ENCODE measurements around the gene BAG2.
A peak's percentile ranks its signal among the peaks of the same experiment; 100 is the strongest.

DNA sequence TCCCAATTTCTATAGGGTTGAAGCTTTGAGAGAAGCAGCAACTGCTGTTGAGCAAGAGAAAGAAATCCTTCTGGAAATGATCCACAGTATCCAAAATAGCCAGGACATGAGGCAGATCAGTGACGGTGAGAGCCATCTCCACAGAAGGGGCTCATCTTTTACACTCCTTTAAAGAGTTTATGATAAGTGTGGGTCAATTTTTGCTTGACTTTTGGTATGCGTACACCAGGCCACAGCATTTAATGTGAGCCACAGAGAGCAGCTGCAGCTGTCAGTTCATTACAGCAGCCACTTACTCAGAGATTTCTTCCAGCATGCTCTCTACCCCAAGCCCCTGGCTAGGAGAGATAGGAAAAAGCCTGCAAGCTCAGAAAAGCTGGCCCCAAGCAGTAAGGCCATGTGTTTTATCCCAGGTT is 9.9 kb downstream of the BAG2 start:
- TF ChIP-seq FOS (IDR thresholded peaks at IDR 0.05; ENCODE audit: low read depth, low read length) = no peak
- TF ChIP-seq, protein P1, sequence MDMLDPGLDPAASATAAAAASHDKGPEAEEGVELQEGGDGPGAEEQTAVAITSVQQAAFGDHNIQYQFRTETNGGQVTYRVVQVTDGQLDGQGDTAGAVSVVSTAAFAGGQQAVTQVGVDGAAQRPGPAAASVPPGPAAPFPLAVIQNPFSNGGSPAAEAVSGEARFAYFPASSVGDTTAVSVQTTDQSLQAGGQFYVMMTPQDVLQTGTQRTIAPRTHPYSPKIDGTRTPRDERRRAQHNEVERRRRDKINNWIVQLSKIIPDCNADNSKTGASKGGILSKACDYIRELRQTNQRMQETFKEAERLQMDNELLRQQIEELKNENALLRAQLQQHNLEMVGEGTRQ (IDR thresholded peaks at IDR 0.05; ENCODE audit: low read depth, low read length) = no peak
- TF ChIP-seq, protein P2, sequence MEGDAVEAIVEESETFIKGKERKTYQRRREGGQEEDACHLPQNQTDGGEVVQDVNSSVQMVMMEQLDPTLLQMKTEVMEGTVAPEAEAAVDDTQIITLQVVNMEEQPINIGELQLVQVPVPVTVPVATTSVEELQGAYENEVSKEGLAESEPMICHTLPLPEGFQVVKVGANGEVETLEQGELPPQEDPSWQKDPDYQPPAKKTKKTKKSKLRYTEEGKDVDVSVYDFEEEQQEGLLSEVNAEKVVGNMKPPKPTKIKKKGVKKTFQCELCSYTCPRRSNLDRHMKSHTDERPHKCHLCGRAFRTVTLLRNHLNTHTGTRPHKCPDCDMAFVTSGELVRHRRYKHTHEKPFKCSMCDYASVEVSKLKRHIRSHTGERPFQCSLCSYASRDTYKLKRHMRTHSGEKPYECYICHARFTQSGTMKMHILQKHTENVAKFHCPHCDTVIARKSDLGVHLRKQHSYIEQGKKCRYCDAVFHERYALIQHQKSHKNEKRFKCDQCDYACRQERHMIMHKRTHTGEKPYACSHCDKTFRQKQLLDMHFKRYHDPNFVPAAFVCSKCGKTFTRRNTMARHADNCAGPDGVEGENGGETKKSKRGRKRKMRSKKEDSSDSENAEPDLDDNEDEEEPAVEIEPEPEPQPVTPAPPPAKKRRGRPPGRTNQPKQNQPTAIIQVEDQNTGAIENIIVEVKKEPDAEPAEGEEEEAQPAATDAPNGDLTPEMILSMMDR (conservative IDR thresholded peaks at IDR 0.05; ENCODE audit: low read depth, low read length) = no peak
- TF ChIP-seq POLR2A (IDR thresholded peaks at IDR 0.05; ENCODE audit: low read depth, low read length) = no peak
- no peak for TF ChIP-seq RAD21 (IDR thresholded peaks at IDR 0.05; ENCODE audit: low read length)
- no peak for TF ChIP-seq MAZ (IDR thresholded peaks at IDR 0.05; ENCODE audit: borderline replicate concordance, low read depth, low read length)
- TF ChIP-seq MXI1 (IDR thresholded peaks at IDR 0.05; ENCODE audit: borderline replicate concordance, low read depth, low read length) = peak; percentile 43; the same call in 1 of the 2 replicates
